HepG2 (cell line): Measurements from ENCODE around the gene RPS2. TPM values are rescaled to one million over a fixed set of nuclear protein-coding genes. Genes with fewer than 3 reads are reported as not detected.
A peak's percentile ranks its signal among the peaks of the same experiment; 100 is the strongest.

Experiments
- BRD4 ChIP-seq: sonication (generic); formaldehyde crosslinking; IDR thresholded peaks from 2 replicates; pipeline ENCODE4 v1.4.0; 2020; ENCODE audit warnings: missing genetic modification reagents
- FIP1L1 ChIP-seq: fragments of 200-400 bp; formaldehyde crosslinking; IDR thresholded peaks from 2 replicates; pipeline ENCODE4 v1.6.1; 2018; ENCODE audit warnings: low read depth, mild to moderate bottlenecking, low read length, moderate library complexity, borderline replicate concordance; ENCODE audit not compliant: insufficient read depth
- HHEX ChIP-seq: IDR thresholded peaks from 2 replicates; pipeline ENCODE4 v1.6.1; 2016; ENCODE audit warnings: control low read depth
- KDM2A ChIP-seq: sonication (generic); formaldehyde crosslinking; IDR thresholded peaks from 2 replicates; pipeline ENCODE4 v1.4.0; 2020; ENCODE audit warnings: low read depth, missing genetic modification reagents, borderline replicate concordance
- NRL ChIP-seq: sonication (generic); formaldehyde crosslinking; IDR thresholded peaks from 2 replicates; pipeline ENCODE4 v1.5.0; 2020; ENCODE audit warnings: missing genetic modification reagents, mild to moderate bottlenecking, moderate library complexity, borderline replicate concordance
- SATB2 ChIP-seq: sonication (generic); formaldehyde crosslinking; IDR thresholded peaks from 2 replicates; pipeline ENCODE4 v1.5.0; 2020; ENCODE audit warnings: missing genetic modification reagents
- ZNF282 ChIP-seq: fragments of 450-650 bp; IDR thresholded peaks from 2 replicates; pipeline ENCODE4 v1.6.1; 2018; ENCODE audit not compliant: partially characterized antibody
- ZNF337 ChIP-seq: sonication (generic); formaldehyde crosslinking; IDR thresholded peaks from 2 replicates; pipeline ENCODE4 v1.5.1; 2020; ENCODE audit warnings: missing genetic modification reagents, low read depth, mild to moderate bottlenecking, borderline replicate concordance
- ZNF354B ChIP-seq: sonication (generic); formaldehyde crosslinking; IDR thresholded peaks from 2 replicates; pipeline ENCODE4 v1.8.0; 2022; ENCODE audit warnings: mild to moderate bottlenecking, missing genetic modification reagents
- ZNF367 ChIP-seq: sonication (generic); formaldehyde crosslinking; IDR thresholded peaks from 2 replicates; pipeline ENCODE4 v1.4.0; 2020; ENCODE audit warnings: missing genetic modification reagents, borderline replicate concordance
- ZNF501 ChIP-seq: sonication (generic); formaldehyde crosslinking; IDR thresholded peaks from 2 replicates; pipeline ENCODE4 v1.5.1; 2020; ENCODE audit warnings: mild to moderate bottlenecking, moderate library complexity, missing genetic modification reagents
- ZNF773 ChIP-seq: sonication (generic); formaldehyde crosslinking; IDR thresholded peaks from 2 replicates; pipeline ENCODE4 v1.4.0; 2020; ENCODE audit warnings: missing genetic modification reagents, borderline replicate concordance
- ZNF879 ChIP-seq: sonication (generic); formaldehyde crosslinking; IDR thresholded peaks from 2 replicates; pipeline ENCODE4 v1.8.1; 2023; ENCODE audit warnings: missing genetic modification reagents
- polyA plus RNA-seq, 8 experiments: library from polyadenylated mRNA; depleted of rRNA in 3 of 8; stranded (reverse) in 7 of 8; unstranded in 1 of 8; fragments of >200 nt; fragmentation: Illumina TruSeq in 4 of 8; extraction: Trizol in 4 of 8; gene quantifications; 2 replicates each; pipeline versions ENCODE4 v1.2.1 to v1.2.3, GENCODE V29; 2011 to 2016; ENCODE audit warnings: low read depth in 4 of 8, missing spikeins in 1 of 8, mixed read lengths in 1 of 8; ENCODE audit not compliant: insufficient read depth in 1 of 8
- total RNA-seq, 5 experiments: library from RNA; depleted of rRNA; stranded (reverse); fragments of >200 nt; fragmentation: Illumina TruSeq; extraction: Trizol; gene quantifications; 2 replicates each; pipeline ENCODE4 v1.2.3, GENCODE V29; 2016; ENCODE audit warnings: low read depth in 1 of 5
- TF ChIP-seq, protein P1 (sequence below): sonication (generic); formaldehyde crosslinking; IDR thresholded peaks from 2 replicates; pipeline ENCODE4 v1.5.0; 2020; ENCODE audit warnings: missing genetic modification reagents, mild to moderate bottlenecking, borderline replicate concordance
- TF ChIP-seq, protein P2 (sequence below): sonication (generic); formaldehyde crosslinking; IDR thresholded peaks from 2 replicates; pipeline ENCODE4 v1.4.0; 2020; ENCODE audit warnings: low read depth, mild to moderate bottlenecking, missing genetic modification reagents
- TF ChIP-seq, protein P3 (sequence below): sonication (generic); formaldehyde crosslinking; IDR thresholded peaks from 2 replicates; pipeline ENCODE4 v1.4.0; 2020; ENCODE audit warnings: missing genetic modification reagents
- TF ChIP-seq, protein P4 (sequence below): sonication (generic); formaldehyde crosslinking; IDR thresholded peaks from 2 replicates; pipeline ENCODE4 v1.4.0; 2020; ENCODE audit warnings: missing genetic modification reagents, borderline replicate concordance
- TF ChIP-seq, protein P5 (sequence below): sonication (generic); formaldehyde crosslinking; IDR thresholded peaks from 2 replicates; pipeline ENCODE4 v1.5.1; 2020; ENCODE audit warnings: missing genetic modification reagents, mild to moderate bottlenecking, borderline replicate concordance
- TF ChIP-seq, protein P6 (sequence below): IDR thresholded peaks from 2 replicates; pipeline ENCODE4 v1.6.1; 2012; ENCODE audit warnings: inconsistent platforms
- TF ChIP-seq, protein P7 (sequence below): IDR thresholded peaks from 2 replicates; pipeline ENCODE4 v1.6.1; 2016; ENCODE audit warnings: low read depth, borderline replicate concordance

Gene RPS2
- total and polyA plus RNA-seq, 2 of the 13 experiments (the other 11 are each of a cell fraction or from before 2014, with no cell fraction given): 1,908 to 4,514 TPM

DNA sequence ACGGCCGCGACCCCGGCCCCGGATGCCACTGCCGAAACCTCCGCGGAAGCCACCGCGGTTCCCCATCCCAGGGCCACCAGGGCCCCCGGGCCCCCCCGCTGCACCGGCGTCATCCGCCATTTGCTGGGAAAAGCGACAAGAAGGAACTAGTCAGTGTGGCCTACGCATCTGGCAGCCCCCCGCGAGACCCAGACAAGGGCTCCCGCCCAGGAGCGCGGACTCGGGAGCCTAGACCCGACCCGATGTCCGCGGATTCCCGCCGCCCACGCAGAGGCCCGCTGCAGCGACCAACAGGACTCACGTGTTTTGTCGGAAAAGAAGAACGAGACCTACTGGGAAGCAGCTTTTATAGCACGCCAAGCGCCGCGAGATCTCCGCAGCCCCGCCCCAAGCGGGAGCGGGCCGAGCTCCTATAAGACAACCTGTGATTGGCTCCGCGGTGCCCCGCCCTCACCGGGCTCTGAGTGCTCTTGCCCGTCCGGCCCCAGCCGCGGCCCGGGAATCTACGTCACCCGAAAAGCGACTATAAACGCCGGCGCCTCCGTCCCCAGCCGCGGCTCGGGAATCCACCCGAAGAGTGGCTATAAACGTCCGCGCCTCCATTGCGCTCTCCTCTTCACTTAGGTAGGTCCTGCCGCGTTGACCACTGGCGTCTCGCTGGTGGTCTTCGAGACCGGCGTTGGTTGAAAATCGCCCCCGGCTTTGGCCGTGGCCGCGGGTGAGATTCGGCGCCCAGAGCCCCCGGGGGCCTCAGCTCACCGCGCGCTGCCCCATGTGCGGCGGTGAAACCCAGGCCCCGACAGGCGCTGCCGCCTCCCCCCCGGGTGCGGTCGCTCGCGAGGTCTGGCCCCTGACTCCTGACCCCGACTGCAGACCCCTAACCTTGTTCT is at the start of gene RPS2 (continued):
- TF ChIP-seq, protein P1, sequence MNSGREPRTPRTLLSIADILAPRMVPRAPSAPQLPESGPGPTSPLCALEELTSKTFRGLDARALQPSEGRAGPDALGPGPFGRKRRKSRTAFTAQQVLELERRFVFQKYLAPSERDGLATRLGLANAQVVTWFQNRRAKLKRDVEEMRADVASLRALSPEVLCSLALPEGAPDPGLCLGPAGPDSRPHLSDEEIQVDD (CRISPR knock-in tag): 0 out of 2 replicates have a peak, but pooled peaks have one; percentile 21
- TF ChIP-seq HHEX (CRISPR knock-in tag) (no peak), ZNF337 (no peak), BRD4 (CRISPR knock-in tag) (peak; percentile 77), ZNF879 (CRISPR knock-in tag) (no peak), KDM2A (CRISPR knock-in tag) (peak; percentile 82), NRL (CRISPR knock-in tag) (peak; percentile 20; the same call in 1 of the 2 replicates), ZNF367 (no peak), ZNF501 (CRISPR knock-in tag) (no peak), ZNF354B (CRISPR knock-in tag) (no peak), SATB2 (CRISPR knock-in tag) (0 out of 2 replicates have a peak, but pooled peaks have one; percentile 75), ZNF773 (peak; percentile 78; the same call in 1 of the 2 replicates), ZNF282 (no peak), FIP1L1 (no peak)
- TF ChIP-seq, protein P2, sequence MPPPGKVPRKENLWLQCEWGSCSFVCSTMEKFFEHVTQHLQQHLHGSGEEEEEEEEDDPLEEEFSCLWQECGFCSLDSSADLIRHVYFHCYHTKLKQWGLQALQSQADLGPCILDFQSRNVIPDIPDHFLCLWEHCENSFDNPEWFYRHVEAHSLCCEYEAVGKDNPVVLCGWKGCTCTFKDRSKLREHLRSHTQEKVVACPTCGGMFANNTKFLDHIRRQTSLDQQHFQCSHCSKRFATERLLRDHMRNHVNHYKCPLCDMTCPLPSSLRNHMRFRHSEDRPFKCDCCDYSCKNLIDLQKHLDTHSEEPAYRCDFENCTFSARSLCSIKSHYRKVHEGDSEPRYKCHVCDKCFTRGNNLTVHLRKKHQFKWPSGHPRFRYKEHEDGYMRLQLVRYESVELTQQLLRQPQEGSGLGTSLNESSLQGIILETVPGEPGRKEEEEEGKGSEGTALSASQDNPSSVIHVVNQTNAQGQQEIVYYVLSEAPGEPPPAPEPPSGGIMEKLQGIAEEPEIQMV (CRISPR knock-in tag): peak; percentile 37; the same call in 1 of the 2 replicates
- TF ChIP-seq, protein P3, sequence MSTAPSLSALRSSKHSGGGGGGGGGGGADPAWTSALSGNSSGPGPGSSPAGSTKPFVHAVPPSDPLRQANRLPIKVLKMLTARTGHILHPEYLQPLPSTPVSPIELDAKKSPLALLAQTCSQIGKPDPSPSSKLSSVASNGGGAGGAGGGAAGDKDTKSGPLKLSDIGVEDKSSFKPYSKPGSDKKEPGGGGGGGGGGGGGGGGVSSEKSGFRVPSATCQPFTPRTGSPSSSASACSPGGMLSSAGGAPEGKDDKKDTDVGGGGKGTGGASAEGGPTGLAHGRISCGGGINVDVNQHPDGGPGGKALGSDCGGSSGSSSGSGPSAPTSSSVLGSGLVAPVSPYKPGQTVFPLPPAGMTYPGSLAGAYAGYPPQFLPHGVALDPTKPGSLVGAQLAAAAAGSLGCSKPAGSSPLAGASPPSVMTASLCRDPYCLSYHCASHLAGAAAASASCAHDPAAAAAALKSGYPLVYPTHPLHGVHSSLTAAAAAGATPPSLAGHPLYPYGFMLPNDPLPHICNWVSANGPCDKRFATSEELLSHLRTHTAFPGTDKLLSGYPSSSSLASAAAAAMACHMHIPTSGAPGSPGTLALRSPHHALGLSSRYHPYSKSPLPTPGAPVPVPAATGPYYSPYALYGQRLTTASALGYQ (CRISPR knock-in tag): peak; percentile 66; the same call in 1 of the 2 replicates
- TF ChIP-seq, protein P4, sequence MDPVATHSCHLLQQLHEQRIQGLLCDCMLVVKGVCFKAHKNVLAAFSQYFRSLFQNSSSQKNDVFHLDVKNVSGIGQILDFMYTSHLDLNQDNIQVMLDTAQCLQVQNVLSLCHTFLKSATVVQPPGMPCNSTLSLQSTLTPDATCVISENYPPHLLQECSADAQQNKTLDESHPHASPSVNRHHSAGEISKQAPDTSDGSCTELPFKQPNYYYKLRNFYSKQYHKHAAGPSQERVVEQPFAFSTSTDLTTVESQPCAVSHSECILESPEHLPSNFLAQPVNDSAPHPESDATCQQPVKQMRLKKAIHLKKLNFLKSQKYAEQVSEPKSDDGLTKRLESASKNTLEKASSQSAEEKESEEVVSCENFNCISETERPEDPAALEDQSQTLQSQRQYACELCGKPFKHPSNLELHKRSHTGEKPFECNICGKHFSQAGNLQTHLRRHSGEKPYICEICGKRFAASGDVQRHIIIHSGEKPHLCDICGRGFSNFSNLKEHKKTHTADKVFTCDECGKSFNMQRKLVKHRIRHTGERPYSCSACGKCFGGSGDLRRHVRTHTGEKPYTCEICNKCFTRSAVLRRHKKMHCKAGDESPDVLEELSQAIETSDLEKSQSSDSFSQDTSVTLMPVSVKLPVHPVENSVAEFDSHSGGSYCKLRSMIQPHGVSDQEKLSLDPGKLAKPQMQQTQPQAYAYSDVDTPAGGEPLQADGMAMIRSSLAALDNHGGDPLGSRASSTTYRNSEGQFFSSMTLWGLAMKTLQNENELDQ (CRISPR knock-in tag): no peak
- TF ChIP-seq, protein P5, sequence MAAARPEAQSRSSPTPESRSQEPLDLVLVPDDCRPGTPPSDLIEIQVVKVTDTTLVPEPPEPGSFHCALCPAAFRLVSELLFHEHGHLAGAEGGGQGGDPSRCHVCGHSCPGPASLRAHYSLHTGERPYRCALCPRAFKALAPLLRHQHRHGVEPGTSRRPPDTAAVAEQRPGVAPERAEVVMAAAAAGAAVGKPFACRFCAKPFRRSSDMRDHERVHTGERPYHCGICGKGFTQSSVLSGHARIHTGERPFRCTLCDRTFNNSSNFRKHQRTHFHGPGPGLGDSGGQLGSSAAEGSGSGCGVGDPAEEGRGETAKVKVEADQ (CRISPR knock-in tag): 0 out of 2 replicates have a peak, but pooled peaks have one; percentile 59
- TF ChIP-seq, protein P6, sequence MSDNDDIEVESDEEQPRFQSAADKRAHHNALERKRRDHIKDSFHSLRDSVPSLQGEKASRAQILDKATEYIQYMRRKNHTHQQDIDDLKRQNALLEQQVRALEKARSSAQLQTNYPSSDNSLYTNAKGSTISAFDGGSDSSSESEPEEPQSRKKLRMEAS: peak; percentile 92
- TF ChIP-seq, protein P7, sequence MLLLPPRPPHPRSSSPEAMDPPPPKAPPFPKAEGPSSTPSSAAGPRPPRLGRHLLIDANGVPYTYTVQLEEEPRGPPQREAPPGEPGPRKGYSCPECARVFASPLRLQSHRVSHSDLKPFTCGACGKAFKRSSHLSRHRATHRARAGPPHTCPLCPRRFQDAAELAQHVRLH (CRISPR knock-in tag): 0 out of 2 replicates have a peak, but pooled peaks have one; percentile 77
